Cardiac fibroblast (primary cell): ENCODE data around the gene POLDIP3.

ENCODE experiments used
- DNase-seq, 2 donors: peaks; one replicate each; pipeline versions ENCODE4 v3.0.0 to v3.0.0-alpha.2; 2010; ENCODE audit warnings: low read depth in 2 of 2
- H3K4me3 ChIP-seq, 2 donors: replicated peaks in 1 of 2; 1 replicate in 1 of 2; 2 replicates in 1 of 2; pipeline ENCODE4 v1.5.1; 2011; ENCODE audit warnings: low read depth in 2 of 2, low read length in 2 of 2, mild to moderate bottlenecking in 2 of 2, moderate library complexity in 1 of 2
- CTCF ChIP-seq: IDR thresholded peaks from one replicate; pipeline ENCODE4 v1.5.1; 2011; ENCODE audit warnings: low read depth, mild to moderate bottlenecking, low read length, inconsistent platforms

POLDIP3 gene

GRCh38 chr22:42651134-42651533, 36.5 kb upstream of the POLDIP3 start:
- DNase-seq: peak in 1 of 2 donors; percentile 26
- no peak for TF ChIP-seq CTCF
- H3K4me3 ChIP-seq: no peak overlapping the region

GRCh38 chr22:42649246-42650099, 34.8 kb upstream of the POLDIP3 start, which contains the start of gene CYB5R3:
CYB5R3 (minus strand) TSS chr22:42649392; CDS start chr22:42649315, 77 bp downstream.
- peak; percentile 82 to 90 for DNase-seq
- TF ChIP-seq CTCF: no peak
- H3K4me3 ChIP-seq: peak within 1 kb of the TSS; percentile 69 to 97

GRCh38 chr22:42648368-42649245, 33.9 kb upstream of the POLDIP3 start:
- TF ChIP-seq CTCF: no peak
- peak; percentile 43 to 49 for DNase-seq
- peak overlapping the region; percentile 69 to 97 for H3K4me3 ChIP-seq

- DNase-seq: no peak
- no peak for TF ChIP-seq CTCF
- peak overlapping the region; percentile 69 to 97 for H3K4me3 ChIP-seq
These were observed 33.3 kb upstream of the POLDIP3 start for GRCh38 chr22:42648017-42648367.

DNA sequence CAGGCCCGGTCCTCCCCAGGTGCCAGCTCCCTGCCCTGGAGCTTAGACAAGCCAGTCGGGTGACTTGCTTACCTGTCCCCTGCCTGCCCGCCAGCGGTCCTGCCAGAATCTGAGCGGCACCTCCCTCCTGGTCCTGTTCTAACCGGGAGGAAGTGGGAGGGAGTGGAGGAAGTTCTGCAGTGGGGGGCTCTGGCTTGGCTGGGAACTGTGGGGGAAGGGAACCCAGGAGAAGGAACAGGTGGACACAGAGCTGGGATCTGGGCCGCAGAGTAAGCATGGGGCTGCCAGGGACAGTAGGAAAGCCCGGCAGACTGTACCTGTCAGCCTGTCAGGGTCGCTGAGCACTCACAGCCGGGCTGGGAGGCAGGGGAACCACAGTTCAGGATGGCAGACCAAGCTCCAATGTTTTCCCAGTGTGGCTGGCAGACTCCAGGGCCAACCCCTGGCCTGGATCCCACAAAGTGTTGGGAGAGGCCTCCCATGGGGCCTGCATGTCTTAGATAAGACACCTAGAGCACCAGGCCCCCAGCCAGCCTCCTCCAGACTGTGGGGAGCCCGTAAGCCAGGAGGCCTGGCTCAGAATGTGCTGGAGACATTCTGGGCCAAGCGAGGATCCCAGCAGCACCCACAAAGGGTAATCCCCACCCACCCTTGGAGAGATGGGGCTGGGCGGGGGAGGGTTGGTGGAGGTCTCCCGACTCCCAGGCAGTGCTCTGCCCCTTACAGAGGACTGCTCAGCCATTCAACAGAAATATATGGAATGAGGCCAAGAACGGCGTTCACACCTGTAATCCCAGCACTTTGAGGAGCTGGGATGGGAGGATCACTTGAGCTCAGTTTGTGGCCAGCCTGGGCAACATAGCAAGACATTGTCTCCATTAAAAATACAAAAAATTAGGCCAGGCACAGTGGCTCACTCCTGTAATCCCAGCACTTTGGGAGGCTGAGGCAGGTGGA, 32.2 kb upstream of the POLDIP3 start:
- DNase-seq: peak in 1 of 2 donors; percentile 67
- H3K4me3 ChIP-seq: peak overlapping the region; percentile 13 to 30
- TF ChIP-seq CTCF: no peak
